HL-60 (cell line): ENCODE measurements around the gene TLCD2.

Source experiments
- DNase-seq, 2 experiments: peaks; one replicate each; pipeline ENCODE4 v3.0.0-alpha.2; 2010 to 2020; ENCODE audit warnings: low read depth in 1 of 2, low spot score in 1 of 2
- H3K27ac ChIP-seq: fragments of 250-450 bp; sonication (Bioruptor Pico); replicated peaks from 2 replicates; pipeline ENCODE4 v1.5.1; 2020; ENCODE audit warnings: mild to moderate bottlenecking, moderate library complexity
- H3K27me3 ChIP-seq: fragments of 250-450 bp; sonication (Bioruptor Pico); 2 replicates; pipeline ENCODE4 v1.5.1; 2021; ENCODE audit warnings: mild to moderate bottlenecking, moderate library complexity; ENCODE audit not compliant: insufficient read depth, poor library complexity, severe bottlenecking
- H3K4me3 ChIP-seq: replicated peaks from 2 replicates; pipeline ENCODE4 v1.5.1; 2011; ENCODE audit warnings: mild to moderate bottlenecking, control low read depth, low read length; ENCODE audit not compliant: insufficient read depth
- CTCF ChIP-seq: IDR thresholded peaks from one replicate; pipeline ENCODE4 v1.5.1; 2011; ENCODE audit warnings: low read length, control low read depth, inconsistent platforms; ENCODE audit not compliant: insufficient read depth
- GABPA ChIP-seq: IDR thresholded peaks from 2 replicates; pipeline ENCODE4 v1.6.1; 2012; ENCODE audit warnings: low read depth
- POLR2AphosphoS5 ChIP-seq: IDR thresholded peaks from 2 replicates; pipeline ENCODE4 v1.6.1; 2012; ENCODE audit warnings: low read depth
- REST ChIP-seq: IDR thresholded peaks from 2 replicates; pipeline ENCODE4 v1.6.1; 2012; ENCODE audit warnings: low read depth; ENCODE audit not compliant: insufficient replicate concordance
- SPI1 ChIP-seq: IDR thresholded peaks from 2 replicates; pipeline ENCODE4 v1.6.1; 2012; ENCODE audit warnings: low read depth, mild to moderate bottlenecking, borderline replicate concordance

The TLCD2 gene

GRCh38 chr17:1718362-1719165 lies 8.4 kb upstream of the TLCD2 start:
- TF ChIP-seq REST (no peak), POLR2AphosphoS5 (no peak)
- Histone ChIP-seq H3K4me3 (no peak overlapping the region), H3K27me3 (no peaks in the 10 kb centered on the region), H3K27ac (no peak overlapping the region)
- no peak for DNase-seq

- no peaks in the 10 kb centered on the region for H3K27me3 ChIP-seq
- peak overlapping the region; percentile 91 for H3K27ac ChIP-seq
- H3K4me3 ChIP-seq = peak overlapping the region; percentile 44
- TF ChIP-seq GABPA = no peak
- TF ChIP-seq SPI1 = no peak
- TF ChIP-seq REST = no peak
- no peak for TF ChIP-seq CTCF
- TF ChIP-seq POLR2AphosphoS5 = no peak
- peak; percentile 69 to 89 for DNase-seq
These were observed 6.9 kb upstream of the TLCD2 start for GRCh38 chr17:1716912-1717695.

- peak; percentile 93 to 98 for DNase-seq
- peak overlapping the region; percentile 78 for H3K4me3 ChIP-seq
- TF ChIP-seq GABPA (no peak), SPI1 (no peak), POLR2AphosphoS5 (no peak), CTCF (no peak), REST (no peak)
- H3K27ac ChIP-seq = peak overlapping the region; percentile 91
- H3K27me3 ChIP-seq = no peaks in the 10 kb centered on the region
These were observed 6.1 kb upstream of the TLCD2 start for GRCh38 chr17:1716076-1716911.
